ENCODE results near the gene VIPR2. TPM values are rescaled to one million over a fixed set of nuclear protein-coding genes. Genes with fewer than 3 reads are reported as not detected.

VIPR2 gene
- total and polyA plus RNA-seq, 2 experiments from 2014 or later = 1.3 to 2.7 TPM

GRCh38 chr7:159114981-159115380 lies 29.7 kb downstream of the VIPR2 start:
- no peak overlapping the region for H3K4me2 ChIP-seq
- Mint-ChIP-seq H3K4me1 (peaks cover 13% of the 10 kb centered on the region), H3K9me3 (peaks cover 77% of the 10 kb centered on the region), H3K27ac (no peak overlapping the region), H3K27me3 (ENCODE audit: insufficient read depth, low read depth, poor library complexity) (peaks cover 7% of the 10 kb centered on the region), H3K4me3 (no peak overlapping the region), H3K36me3 (ENCODE audit: low read depth) (no peaks in the 10 kb centered on the region; the same call in 1 of the 3 replicates)
- no peak overlapping the region for H2AFZ ChIP-seq
- no peaks in the 10 kb centered on the region for H4K20me1 ChIP-seq (replicated peaks; ENCODE audit: insufficient read depth)
- no peak for DNase-seq (ENCODE audit: low spot score)
- H3K4me3 ChIP-seq = no peak overlapping the region
- no peaks in the 10 kb centered on the region for H3K9me2 ChIP-seq (ENCODE audit: insufficient read depth)
- H3K4me1 ChIP-seq (ENCODE audit: insufficient read depth) = 0 out of 2 replicates have a peak, but pooled peaks cover 6% of the 10 kb centered on the region
- H3K79me2 ChIP-seq (replicated peaks; ENCODE audit: insufficient read depth) = no peaks in the 10 kb centered on the region
- no peaks in the 10 kb centered on the region for H3K27me3 ChIP-seq (ENCODE audit: insufficient read depth)
- ATAC-seq = no peak
- TF ChIP-seq NANOG (IDR thresholded peaks at IDR 0.05; ENCODE audit: borderline replicate concordance) (no peak), EZH2 (IDR thresholded peaks at IDR 0.05; ENCODE audit: low read depth, unreplicated experiment) (no peak), JUNB (IDR thresholded peaks at IDR 0.05; ENCODE audit: unreplicated experiment) (no peak)
- H3K36me3 ChIP-seq (ENCODE audit: insufficient read depth) = no peaks in the 10 kb centered on the region
- no peak overlapping the region for H3K27ac ChIP-seq (ENCODE audit: low read depth)
- H3F3A ChIP-seq (replicated peaks; ENCODE audit: low read depth) = no peaks in the 10 kb centered on the region

GRCh38 chr7:159114096-159114495 lies 30.6 kb downstream of the VIPR2 start:
- H3K4me2 ChIP-seq = no peak overlapping the region
- peak; percentile 30; the same call in 1 of the 3 replicates for ATAC-seq
- no peaks in the 10 kb centered on the region for H3K36me3 ChIP-seq (ENCODE audit: insufficient read depth)
- no peak overlapping the region for H3K27ac Mint-ChIP-seq
- no peaks in the 10 kb centered on the region for H4K20me1 ChIP-seq (replicated peaks; ENCODE audit: insufficient read depth)
- no peak for DNase-seq (ENCODE audit: low spot score)
- H3K79me2 ChIP-seq (replicated peaks; ENCODE audit: insufficient read depth) = no peaks in the 10 kb centered on the region
- no peaks in the 10 kb centered on the region for H3K27me3 ChIP-seq (ENCODE audit: insufficient read depth)
- 0 out of 2 replicates have a peak, but pooled peaks cover 6% of the 10 kb centered on the region for H3K4me1 ChIP-seq (ENCODE audit: insufficient read depth)
- H3K9me2 ChIP-seq (ENCODE audit: insufficient read depth) = no peaks in the 10 kb centered on the region
- no peaks in the 10 kb centered on the region; the same call in 1 of the 3 replicates for H3K36me3 Mint-ChIP-seq (ENCODE audit: low read depth)
- H3K4me3 ChIP-seq = no peak overlapping the region
- peaks cover 13% of the 10 kb centered on the region for H3K4me1 Mint-ChIP-seq
- no peak overlapping the region for H3K27ac ChIP-seq (ENCODE audit: low read depth)
- H3K9me3 Mint-ChIP-seq = peaks cover 77% of the 10 kb centered on the region
- H3F3A ChIP-seq (replicated peaks; ENCODE audit: low read depth) = no peaks in the 10 kb centered on the region
- 0 out of 2 replicates have a peak overlapping the region, but pooled peaks have one; percentile 8 for H2AFZ ChIP-seq
- peaks cover 7% of the 10 kb centered on the region for H3K27me3 Mint-ChIP-seq (ENCODE audit: insufficient read depth, low read depth, poor library complexity)
- no peak overlapping the region; the same call in 2 of the 3 replicates for H3K4me3 Mint-ChIP-seq
- TF ChIP-seq CREB1 (CRISPR knock-in tag; IDR thresholded peaks at IDR 0.05; ENCODE audit: low read depth) = no peak
- no peak for TF ChIP-seq EZH2 (IDR thresholded peaks at IDR 0.05; ENCODE audit: low read depth, unreplicated experiment)
- TF ChIP-seq CTCF (conservative IDR thresholded peaks at IDR 0.05; ENCODE audit: low read depth in 2 of 2) = no peak
- no peak for TF ChIP-seq ETS1 (IDR thresholded peaks at IDR 0.05)
- no peak for TF ChIP-seq ZNF462 (CRISPR knock-in tag; IDR thresholded peaks at IDR 0.05)
- no peak for TF ChIP-seq POLR2AphosphoS5 (IDR thresholded peaks at IDR 0.05; ENCODE audit: low read depth)
- TF ChIP-seq STAT1 (IDR thresholded peaks at IDR 0.05; ENCODE audit: unreplicated experiment) = no peak
- no peak for TF ChIP-seq ZNF114 (CRISPR knock-in tag; IDR thresholded peaks at IDR 0.05)
- no peak for TF ChIP-seq ZNF331 (CRISPR knock-in tag; IDR thresholded peaks at IDR 0.05; ENCODE audit: low read depth)

Measured in GM23338 (cell line).